HepG2 (cell line): Measurements from ENCODE around the gene DQX1.

Experiments
- CTCF ChIP-seq: sonication (generic); formaldehyde crosslinking; IDR thresholded peaks from 2 replicates; pipeline ENCODE4 v1.5.0; 2020; ENCODE audit warnings: mild to moderate bottlenecking, missing genetic modification reagents, moderate library complexity
- HDAC6 ChIP-seq: fragments of 200-600 bp; sonication (generic); IDR thresholded peaks from 2 replicates; pipeline ENCODE4 v1.7.0; 2017; ENCODE audit warnings: mild to moderate bottlenecking, antibody characterized with exemption, low read length, low read depth
- HNRNPK ChIP-seq: fragments of 200-400 bp; formaldehyde crosslinking; IDR thresholded peaks from 2 replicates; pipeline ENCODE4 v1.6.1; 2018; ENCODE audit warnings: low read length, low read depth, moderate library complexity, mild to moderate bottlenecking; ENCODE audit not compliant: poor library complexity, severe bottlenecking
- MXI1 ChIP-seq: IDR thresholded peaks from 3 replicates; pipeline ENCODE4 v1.6.1; 2012; ENCODE audit warnings: low read depth, low read length, inconsistent platforms, borderline replicate concordance
- ZNF180 ChIP-seq: sonication (generic); formaldehyde crosslinking; IDR thresholded peaks from 2 replicates; pipeline ENCODE4 v1.4.0; 2020; ENCODE audit warnings: low read depth, missing genetic modification reagents, borderline replicate concordance

GRCh38 chr2:74524955-74525716 lies 895 bp downstream of the DQX1 start:
- TF ChIP-seq MXI1 (no peak), CTCF (no peak), HDAC6 (no peak), HNRNPK (no peak), ZNF180 (CRISPR knock-in tag) (no peak)
